CMK (cell line): Measurements from ENCODE around the gene ANKMY2.

Experiments
- DNase-seq: peaks from one replicate; pipeline ENCODE4 v3.0.0-alpha.2; 2010; ENCODE audit warnings: low read depth

The ANKMY2 gene

GRCh38 chr7:16579216-16579615, 66.3 kb downstream of the ANKMY2 start:
- DNase-seq: no peak

- DNase-seq: no peak
Observed at GRCh38 chr7:16571941-16572340, 73.6 kb downstream of the ANKMY2 start.

DNA sequence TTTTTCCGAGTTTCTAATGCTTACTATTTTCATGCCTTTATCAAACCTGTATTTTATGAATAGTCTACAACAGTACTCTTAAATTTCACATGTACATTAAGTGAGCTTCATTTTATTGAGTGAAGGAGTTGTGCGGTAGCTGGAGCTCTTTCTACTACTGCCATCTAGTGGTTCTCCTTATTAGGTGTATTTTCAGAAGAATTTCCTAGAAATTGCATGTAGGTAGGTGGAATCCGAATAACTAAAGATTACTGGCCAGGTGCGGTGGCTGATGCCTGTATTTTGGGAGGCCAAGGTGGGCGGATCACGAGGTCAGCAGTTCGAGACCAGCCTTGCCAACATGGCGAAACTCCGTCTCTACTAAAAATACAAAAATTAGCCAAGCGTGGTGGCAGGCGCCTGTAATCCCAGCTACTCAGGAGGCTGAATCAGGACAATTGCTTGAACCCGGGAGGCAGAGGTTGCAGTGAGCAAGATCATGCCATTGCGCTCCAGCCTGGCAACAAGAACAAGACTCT, 80.6 kb downstream of the ANKMY2 start:
- no peak for DNase-seq

GRCh38 chr7:16564023-16564380, 81.6 kb downstream of the ANKMY2 start:
- no peak for DNase-seq

DNA sequence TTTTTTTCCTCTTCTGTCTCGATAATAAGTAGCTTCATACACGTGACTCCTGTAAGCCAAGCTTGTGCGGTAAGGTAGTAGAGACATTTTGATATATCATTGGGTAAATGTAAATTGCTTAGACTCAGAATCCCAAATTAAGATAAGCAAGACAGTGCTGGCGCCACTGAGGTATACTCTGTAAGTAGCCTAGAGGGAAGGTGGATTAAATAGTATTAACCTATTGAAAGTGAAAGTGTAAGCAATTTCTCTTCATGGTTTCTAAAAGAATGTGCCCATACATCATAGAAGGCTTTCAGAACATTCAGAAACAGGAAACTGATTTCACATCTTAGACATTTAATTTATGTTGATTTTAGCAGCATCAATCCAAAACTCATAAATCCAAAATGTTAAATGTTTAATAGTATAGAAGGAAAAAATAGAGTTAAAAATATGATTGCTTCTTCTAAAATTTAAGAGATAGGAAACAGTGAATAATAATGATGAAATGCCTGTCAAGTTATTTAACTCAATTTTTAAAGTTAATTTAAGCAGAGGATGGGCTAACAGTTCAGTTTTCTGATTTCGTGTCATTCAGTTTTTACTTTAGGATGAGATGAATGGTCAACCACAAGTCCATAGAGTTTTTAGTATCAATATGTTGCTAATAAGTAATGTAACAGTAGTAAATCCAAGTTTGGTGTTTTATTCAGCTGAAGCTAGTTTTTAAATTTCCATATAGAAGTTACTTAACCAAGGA, 82.1 kb downstream of the ANKMY2 start:
- no peak for DNase-seq

- DNase-seq: no peak
Observed at GRCh38 chr7:16562456-16563220, 82.9 kb downstream of the ANKMY2 start.

DNA sequence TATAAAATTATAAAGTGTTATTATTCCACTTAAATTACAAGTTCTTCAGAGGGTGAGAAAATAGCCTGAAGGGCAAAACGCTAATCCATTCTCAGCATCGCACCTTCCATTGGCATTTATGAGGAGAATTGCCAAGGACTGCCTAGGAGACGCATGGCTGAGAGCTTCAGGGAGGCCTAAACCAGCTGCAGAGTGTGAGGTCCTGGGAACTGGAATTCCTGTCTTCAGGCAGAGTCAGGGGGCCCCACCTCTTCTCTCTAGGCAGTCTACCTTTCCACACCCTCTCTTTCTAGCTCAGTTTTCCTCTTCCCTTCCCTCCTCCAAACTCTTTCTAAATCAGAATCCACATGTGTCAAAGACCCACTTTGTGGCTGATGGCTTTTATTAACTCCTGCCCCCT, 83.6 kb downstream of the ANKMY2 start:
- no peak for DNase-seq

- no peak for DNase-seq
Observed at GRCh38 chr7:16559497-16560179, 85.9 kb downstream of the ANKMY2 start.

DNA sequence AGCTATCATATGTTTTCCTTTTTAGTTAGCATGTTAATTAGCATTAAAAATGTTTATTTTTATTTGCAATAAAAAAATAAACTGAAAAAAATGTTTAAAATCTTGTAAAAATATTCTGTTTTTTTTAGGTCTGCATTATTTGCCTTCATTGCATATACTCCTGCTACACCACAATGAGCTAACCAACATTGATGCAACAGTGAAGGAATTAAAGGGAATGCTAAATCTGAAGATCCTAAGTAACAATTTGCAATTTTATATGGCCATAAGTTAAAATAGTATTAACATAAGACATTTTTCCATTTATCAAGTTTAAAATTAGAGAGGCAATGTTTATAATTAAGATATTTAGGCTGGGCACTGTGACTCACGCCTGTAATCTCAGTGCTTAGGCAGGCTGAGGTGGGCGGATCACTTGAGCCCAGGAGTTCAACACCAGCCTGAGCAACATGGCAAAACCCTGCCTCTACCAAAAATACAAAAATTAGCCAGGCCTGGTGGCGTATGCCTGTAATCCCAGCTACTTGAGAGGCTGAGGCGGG, 86.7 kb downstream of the ANKMY2 start:
- DNase-seq: no peak

DNA sequence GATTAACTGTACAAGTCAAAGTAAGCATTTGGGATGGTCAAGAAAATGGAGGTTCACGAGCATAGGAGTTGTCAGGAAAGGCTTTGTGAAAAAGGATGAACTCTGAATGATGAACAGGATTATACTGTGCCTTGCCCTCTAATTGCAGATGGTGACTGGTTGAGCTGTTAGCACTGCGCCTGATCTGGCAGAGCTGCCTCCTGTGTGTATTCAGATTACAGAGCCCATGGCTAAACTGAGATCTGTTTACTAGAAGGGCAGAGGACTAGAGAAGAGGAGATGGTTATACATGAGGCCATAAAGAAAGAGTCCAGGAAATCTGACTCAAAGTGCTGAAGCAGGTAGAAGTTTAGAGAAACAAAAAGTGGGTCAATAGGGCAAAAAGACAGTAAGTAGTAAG, 89.2 kb downstream of the ANKMY2 start:
- no peak for DNase-seq

DNA sequence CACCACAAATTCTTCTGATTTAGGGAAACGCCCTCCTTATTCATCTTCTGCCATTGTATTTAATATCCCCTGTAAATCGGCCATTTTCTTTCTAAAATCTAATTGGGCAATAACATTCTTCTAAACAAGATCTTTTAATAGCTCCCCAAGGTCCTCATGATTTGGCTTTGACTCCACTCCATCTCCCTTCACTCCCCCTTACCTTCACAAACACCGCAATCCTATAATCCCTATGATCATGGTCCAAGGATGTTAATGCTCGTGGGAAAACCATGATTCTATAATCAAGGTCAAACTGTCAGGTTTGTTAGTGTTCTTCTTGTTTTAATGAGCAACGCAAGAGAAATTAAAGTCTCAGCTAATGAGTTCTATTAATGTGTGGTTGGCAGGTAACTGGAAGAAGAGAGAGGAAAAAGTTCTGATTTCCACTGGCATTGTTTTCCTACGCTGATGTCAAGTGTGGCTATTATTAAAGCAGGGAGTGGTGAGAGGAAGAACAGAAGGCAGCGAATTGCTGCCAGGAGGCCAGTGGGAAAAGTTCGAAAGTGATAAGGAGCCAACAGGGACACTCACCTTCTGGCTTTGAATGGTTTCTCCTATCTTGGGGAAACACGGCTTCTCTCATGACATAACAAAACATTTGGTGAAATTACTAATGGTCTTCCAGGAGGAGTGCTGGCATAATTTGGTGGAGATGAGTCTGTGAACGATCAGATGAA, 90.9 kb downstream of the ANKMY2 start:
- no peak for DNase-seq

DNA sequence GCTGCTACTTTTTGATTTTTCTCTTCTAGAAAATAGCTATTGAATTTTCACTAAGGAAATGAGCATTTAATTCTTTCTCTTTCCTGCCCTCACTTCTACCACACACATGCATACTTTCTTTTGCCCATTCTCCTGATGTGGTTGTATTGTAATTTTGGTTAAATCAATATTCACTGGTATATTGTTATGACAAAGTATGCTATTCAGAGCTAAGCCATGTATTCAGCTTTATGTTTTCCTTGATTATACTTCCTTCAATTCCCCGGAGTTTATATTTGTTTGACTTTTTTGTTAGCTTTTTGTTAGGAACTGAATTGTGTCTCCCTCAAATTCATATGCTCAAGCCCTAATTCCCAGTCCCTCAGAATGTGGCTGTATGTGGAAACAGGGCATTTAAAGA, 94.9 kb downstream of the ANKMY2 start:
- no peak for DNase-seq
